GM12891 (cell line): ENCODE measurements around the gene CTNNA2.

Source experiments
- POLR2A ChIP-seq: IDR thresholded peaks from 2 replicates; pipeline ENCODE4 v1.6.1; 2011; ENCODE audit warnings: low read depth, low read length, control low read depth
- POLR2AphosphoS5 ChIP-seq: IDR thresholded peaks from 2 replicates; pipeline ENCODE4 v1.6.1; 2011; ENCODE audit warnings: low read depth, low read length, control low read depth
- SPI1 ChIP-seq: IDR thresholded peaks from 2 replicates; pipeline ENCODE4 v1.6.1; 2011; ENCODE audit warnings: low read depth, low read length, control low read depth
- TAF1 ChIP-seq: IDR thresholded peaks from 2 replicates; pipeline ENCODE4 v1.6.1; 2011; ENCODE audit warnings: low read depth, low read length, control low read depth

DNA sequence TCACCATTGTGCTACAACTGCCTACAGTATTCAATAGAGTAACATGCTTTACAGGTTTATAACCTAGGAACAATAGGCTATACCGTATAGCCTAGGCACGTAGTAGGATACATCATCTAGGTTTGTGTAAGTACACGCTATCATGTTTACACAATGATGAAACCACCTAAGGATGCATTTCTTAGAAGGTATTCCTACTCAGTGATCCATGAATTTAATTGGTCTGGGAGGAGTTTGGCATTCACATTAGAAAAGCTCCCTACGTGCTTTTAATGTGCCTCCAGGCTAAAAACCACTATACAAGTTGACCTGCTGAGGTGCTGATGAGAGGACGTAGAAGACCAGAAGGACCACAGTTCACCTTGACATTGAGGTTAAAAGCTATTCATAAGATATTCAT lies 946.2 kb downstream of the CTNNA2 start:
- TF ChIP-seq TAF1 (no peak), POLR2A (no peak), POLR2AphosphoS5 (no peak), SPI1 (no peak)
